Heart left ventricle (tissue), 16 donors: Measurements from ENCODE around the gene RAVER2. TPM values are rescaled to one million over a fixed set of nuclear protein-coding genes. Genes with fewer than 3 reads are reported as not detected.

ENCODE experiments used
- ATAC-seq, 4 donors: fragments of 200-7000 bp; cut with Tn5 transposase; one replicate each; pipeline ENCODE4 v1.9.1; 2020 to 2022; ENCODE audit warnings: moderate library complexity in 4 of 4, mild to moderate bottlenecking in 3 of 4, moderate number of reproducible peaks in 1 of 4
- DNase-seq, 5 donors: peaks; one replicate each; pipeline ENCODE4 v3.0.0-alpha.2; 2020
- H3K27ac ChIP-seq, 12 donors: fragments of 200-600 bp; sonication (generic) in 4 of 12; one replicate each; pipeline versions ENCODE4 v1.5.0 to v1.8.0; 2016 to 2022; ENCODE audit warnings: mild to moderate bottlenecking in 2 of 12
- H3K27me3 ChIP-seq, 9 donors: fragments of 200-600 bp; sonication (generic) in 2 of 9; one replicate each; pipeline versions ENCODE4 v1.5.1 to v1.8.0; 2016 to 2022; ENCODE audit warnings: mild to moderate bottlenecking in 3 of 9
- H3K36me3 ChIP-seq, 9 donors: fragments of 200-600 bp; sonication (generic) in 2 of 9; one replicate each; pipeline versions ENCODE4 v1.5.0 to v1.8.0; 2018 to 2022; ENCODE audit warnings: mild to moderate bottlenecking in 2 of 9
- H3K4me1 ChIP-seq, 12 donors: fragments of 200-600 bp; sonication (generic) in 4 of 12; one replicate each; pipeline versions ENCODE4 v1.5.0 to v1.8.0; 2016 to 2022; ENCODE audit warnings: mild to moderate bottlenecking in 3 of 12
- H3K4me3 ChIP-seq, 12 donors: fragments of 200-600 bp; sonication (generic) in 4 of 12; one replicate each; pipeline versions ENCODE4 v1.5.0 to v1.8.0; 2017 to 2022; ENCODE audit warnings: mild to moderate bottlenecking in 9 of 12, moderate library complexity in 4 of 12
- H3K9me3 ChIP-seq, 12 donors: fragments of 200-600 bp; sonication (generic) in 4 of 12; one replicate each; pipeline versions ENCODE4 v1.5.0 to v1.8.0; 2016 to 2022; ENCODE audit warnings: mild to moderate bottlenecking in 1 of 12
- CTCF ChIP-seq, 12 donors: fragments of 200-600 bp; sonication (generic) in 4 of 12; IDR thresholded peaks; one replicate each; pipeline versions ENCODE4 v1.5.0 to v1.8.0; 2018 to 2022; ENCODE audit warnings: antibody characterized with exemption in 12 of 12, mild to moderate bottlenecking in 5 of 12
- POLR2A ChIP-seq, 2 donors: fragments of 450-650 bp; IDR thresholded peaks; one replicate each; pipeline ENCODE4 v1.6.1; 2017; ENCODE audit warnings: antibody characterized with exemption in 2 of 2, mild to moderate bottlenecking in 2 of 2, moderate library complexity in 2 of 2
- WGBS, 4 donors: extraction: QIAGEN DNeasy Blood & Tissue Kit in 2 of 4; methylation state at CpG; one replicate each; pipeline versions ENCODE4 v1.1.5 to v1.1.7; 2013 to 2018; 5-methylcytosine and 5-hydroxymethylcytosine counted together
- intact Hi-C, 10 donors: fragments of 100-400 bp; cut with DNase I; formaldehyde crosslinking; loops; one replicate each; pipeline versions ENCODE4 v1.11.1 to v1.14.2; 2022
- polyA plus RNA-seq, 2 donors: library from polyadenylated mRNA; stranded (reverse); fragments of 200-250 nt; gene quantifications; one replicate each; pipeline ENCODE4 v1.2.3, GENCODE V29; 2013
- total RNA-seq, 9 donors: library from RNA; depleted of rRNA in 2 of 9; stranded (reverse); fragments of >200 nt in 2 of 9; fragmentation: NEBNext Ultra II Directional in 3 of 9; extraction: Animal tissue kit (Norgen Biotek cat#: 25700) in 3 of 9; gene quantifications; one replicate each; pipeline versions ENCODE4 v1.1.0 to v1.2.4, GENCODE V29; 2016 to 2023
- donor health status: ischemic (EF 13 %, LVEDD 7.1; RV severe dilation, severe dysfunction).
- donor health status: healthy with polysubstance abuse.
- donor health status: DM: no; HTN: yes; CAD: no.
- donor health status: DM: no; HTN: no; CAD: no.
- donor health status: ischemic (EF 25% LVEDD 6.9; RV normal size, moderate dysfunction).
- donor health status: ischemic (EF 25% LVEDD 5.7; RV mildly dilated, moderate dysfunction).
- donor health status: healthy.
- donor health status: DM: yes; HTN: yes; CAD: no.
- donor health status: ischemic (EF 35%, LVEDD 5.7; RV mildly dilated, moderate dysfunction).
- donor health status: nonischemic (EF 11% LVEDD 7.7; RV severe dilation, severe dysfunction).
- donor health status: DM: yes; HTN: yes; CAD: no.
- donor health status: PGD.
- donor health status: ischemic (EF 29% LVEDD 5.4; RV normal size, mild dysfunction).
- donor health status: nonischemic (EF 23%, LVEDD 6.1; RV moderate dilation, normal function).

The RAVER2 gene
- total and polyA plus RNA-seq, 11 donors = 6.3 to 25.8 (median 18.6) TPM

GRCh38 chr1:64848803-64849202 is 103.9 kb downstream of the RAVER2 start:
- WGBS, 4 donors = 85 to 100% (median 96%) methylated on average over 4 of the region's 4 CpGs
- no peak overlapping the region for H3K27ac ChIP-seq
- H3K9me3 ChIP-seq = no peaks in the 10 kb centered on the region
- no peaks in the 10 kb centered on the region for H3K27me3 ChIP-seq
- peaks cover 0 to 9% (median 0%) of the 10 kb centered on the region in 12 donors for H3K4me1 ChIP-seq
- peaks cover 0 to 96% (median 83%) of the 10 kb centered on the region in 9 donors for H3K36me3 ChIP-seq
- intact Hi-C loops = no loop called here
- no peak for TF ChIP-seq CTCF (IDR thresholded peaks at IDR 0.05)
- TF ChIP-seq POLR2A (IDR thresholded peaks at IDR 0.05) = no peak
- H3K4me3 ChIP-seq = no peak overlapping the region
- ATAC-seq (no peak), DNase-seq (no peak)

- H3K9me3 ChIP-seq = no peaks in the 10 kb centered on the region
- peaks cover 0 to 9% (median 0%) of the 10 kb centered on the region in 12 donors for H3K4me1 ChIP-seq
- H3K27ac ChIP-seq = no peak overlapping the region
- 85 to 97% (median 95%) methylated on average over 10 to 11 of the region's 11 CpGs for WGBS, 4 donors
- TF ChIP-seq POLR2A (IDR thresholded peaks at IDR 0.05) = no peak
- intact Hi-C loops = loop anchor here in 3 of 10 donors (10.0 kb wide), 3 partner anchors 225 to 365 kb away; no protein-coding TSS in a partner anchor
- ATAC-seq (no peak), DNase-seq (no peak)
- H3K27me3 ChIP-seq = no peaks in the 10 kb centered on the region
- H3K4me3 ChIP-seq = no peak overlapping the region
- H3K36me3 ChIP-seq = peaks cover 0 to 95% (median 83%) of the 10 kb centered on the region in 9 donors
Measured at GRCh38 chr1:64849942-64850341, 105.1 kb downstream of the RAVER2 start.

GRCh38 chr1:64850846-64851245 is 106.0 kb downstream of the RAVER2 start:
- no peak for ATAC-seq
- WGBS, 4 donors = 88 to 96% (median 94%) methylated on average over 10 of the region's 10 CpGs
- no peaks in the 10 kb centered on the region for H3K27me3 ChIP-seq
- TF ChIP-seq POLR2A (IDR thresholded peaks at IDR 0.05) (no peak), CTCF (IDR thresholded peaks at IDR 0.05) (no peak)
- no peak for DNase-seq
- intact Hi-C loops = loop anchor here in 3 of 10 donors (10.0 kb wide), 3 partner anchors 224 to 364 kb away; no protein-coding TSS in a partner anchor
- H3K36me3 ChIP-seq = peaks cover 0 to 95% (median 83%) of the 10 kb centered on the region in 9 donors
- H3K4me1 ChIP-seq = peaks cover 0 to 9% (median 0%) of the 10 kb centered on the region in 12 donors
- no peaks in the 10 kb centered on the region for H3K9me3 ChIP-seq
- H3K27ac ChIP-seq = no peak overlapping the region
- no peak overlapping the region for H3K4me3 ChIP-seq

- H3K4me3 ChIP-seq = no peak overlapping the region
- peaks cover 0 to 9% (median 0%) of the 10 kb centered on the region in 12 donors for H3K4me1 ChIP-seq
- H3K9me3 ChIP-seq = no peaks in the 10 kb centered on the region
- DNase-seq (no peak), ATAC-seq (peak in 1 of 4 donors; percentile 18)
- 62 to 75% (median 65%) methylated on average over 7 of the region's 7 CpGs for WGBS, 4 donors
- no peak overlapping the region for H3K27ac ChIP-seq
- no peaks in the 10 kb centered on the region for H3K27me3 ChIP-seq
- peaks cover 0 to 95% (median 83%) of the 10 kb centered on the region in 9 donors for H3K36me3 ChIP-seq
- TF ChIP-seq CTCF (IDR thresholded peaks at IDR 0.05) (no peak), POLR2A (IDR thresholded peaks at IDR 0.05) (no peak)
- intact Hi-C loops = loop anchor here in 3 of 10 donors (10.0 kb wide), 3 partner anchors 223 to 363 kb away; no protein-coding TSS in a partner anchor
Measured at GRCh38 chr1:64851664-64852063, 106.8 kb downstream of the RAVER2 start.

- Histone ChIP-seq H3K27ac (no peak overlapping the region), H3K4me1 (peaks cover 0 to 9% (median 0%) of the 10 kb centered on the region in 12 donors), H3K27me3 (no peaks in the 10 kb centered on the region), H3K36me3 (peaks cover 0 to 95% (median 85%) of the 10 kb centered on the region in 9 donors), H3K9me3 (no peaks in the 10 kb centered on the region), H3K4me3 (no peak overlapping the region)
- intact Hi-C loops = loop anchor here in 3 of 10 donors (10.0 kb wide), 3 partner anchors 220 to 360 kb away; no protein-coding TSS in a partner anchor
- no peak for TF ChIP-seq CTCF (IDR thresholded peaks at IDR 0.05)
- no peak for TF ChIP-seq POLR2A (IDR thresholded peaks at IDR 0.05)
- ATAC-seq (no peak), DNase-seq (no peak)
- 91 to 97% (median 92%) methylated on average over 5 of the region's 5 CpGs for WGBS, 4 donors
Measured at GRCh38 chr1:64854674-64855073, 109.8 kb downstream of the RAVER2 start.
